GM12865 (cell line): ENCODE results near the gene HSD11B2.

Source experiments
- DNase-seq: peaks from one replicate; pipeline ENCODE4 v3.0.0; 2010; ENCODE audit warnings: low read depth
- H3K4me3 ChIP-seq: 2 replicates; pipeline ENCODE4 v1.5.1; 2011; ENCODE audit warnings: mild to moderate bottlenecking, low read depth, low read length, control low read depth
- TF ChIP-seq, protein P1 (sequence below): IDR thresholded peaks from 2 replicates; pipeline ENCODE4 v1.5.1; 2011; ENCODE audit warnings: low read length, control low read depth, low read depth, inconsistent platforms; ENCODE audit not compliant: insufficient read depth; ENCODE audit errors: missing control alignments

Gene HSD11B2

GRCh38 chr16:67460168-67460567 lies 29.2 kb downstream of the HSD11B2 start:
- DNase-seq: no peak
- H3K4me3 ChIP-seq: no peak overlapping the region
- TF ChIP-seq, protein P1, sequence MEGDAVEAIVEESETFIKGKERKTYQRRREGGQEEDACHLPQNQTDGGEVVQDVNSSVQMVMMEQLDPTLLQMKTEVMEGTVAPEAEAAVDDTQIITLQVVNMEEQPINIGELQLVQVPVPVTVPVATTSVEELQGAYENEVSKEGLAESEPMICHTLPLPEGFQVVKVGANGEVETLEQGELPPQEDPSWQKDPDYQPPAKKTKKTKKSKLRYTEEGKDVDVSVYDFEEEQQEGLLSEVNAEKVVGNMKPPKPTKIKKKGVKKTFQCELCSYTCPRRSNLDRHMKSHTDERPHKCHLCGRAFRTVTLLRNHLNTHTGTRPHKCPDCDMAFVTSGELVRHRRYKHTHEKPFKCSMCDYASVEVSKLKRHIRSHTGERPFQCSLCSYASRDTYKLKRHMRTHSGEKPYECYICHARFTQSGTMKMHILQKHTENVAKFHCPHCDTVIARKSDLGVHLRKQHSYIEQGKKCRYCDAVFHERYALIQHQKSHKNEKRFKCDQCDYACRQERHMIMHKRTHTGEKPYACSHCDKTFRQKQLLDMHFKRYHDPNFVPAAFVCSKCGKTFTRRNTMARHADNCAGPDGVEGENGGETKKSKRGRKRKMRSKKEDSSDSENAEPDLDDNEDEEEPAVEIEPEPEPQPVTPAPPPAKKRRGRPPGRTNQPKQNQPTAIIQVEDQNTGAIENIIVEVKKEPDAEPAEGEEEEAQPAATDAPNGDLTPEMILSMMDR: no peak

DNA sequence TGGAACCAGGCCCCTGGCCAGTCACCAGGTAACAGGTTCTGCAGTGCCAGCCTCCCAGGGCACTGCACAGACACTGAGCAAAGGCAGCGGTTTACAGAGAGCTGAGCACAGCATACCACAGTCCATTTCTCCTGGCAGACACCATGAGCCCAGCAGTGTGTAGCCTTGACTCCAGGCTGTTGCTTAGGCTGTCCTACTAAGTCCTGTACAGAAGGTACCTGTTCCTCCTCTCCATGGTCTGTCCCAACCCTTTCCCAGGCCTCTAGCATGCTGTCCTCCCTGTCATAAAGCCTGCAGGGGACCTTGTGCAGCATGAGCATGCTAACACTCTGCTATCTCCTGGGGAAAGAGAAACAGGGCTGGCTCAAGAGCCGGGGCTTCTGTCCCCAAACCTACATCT lies 30.0 kb downstream of the HSD11B2 start:
- no peak overlapping the region for H3K4me3 ChIP-seq
- TF ChIP-seq, protein P1: no peak
- no peak for DNase-seq

DNA sequence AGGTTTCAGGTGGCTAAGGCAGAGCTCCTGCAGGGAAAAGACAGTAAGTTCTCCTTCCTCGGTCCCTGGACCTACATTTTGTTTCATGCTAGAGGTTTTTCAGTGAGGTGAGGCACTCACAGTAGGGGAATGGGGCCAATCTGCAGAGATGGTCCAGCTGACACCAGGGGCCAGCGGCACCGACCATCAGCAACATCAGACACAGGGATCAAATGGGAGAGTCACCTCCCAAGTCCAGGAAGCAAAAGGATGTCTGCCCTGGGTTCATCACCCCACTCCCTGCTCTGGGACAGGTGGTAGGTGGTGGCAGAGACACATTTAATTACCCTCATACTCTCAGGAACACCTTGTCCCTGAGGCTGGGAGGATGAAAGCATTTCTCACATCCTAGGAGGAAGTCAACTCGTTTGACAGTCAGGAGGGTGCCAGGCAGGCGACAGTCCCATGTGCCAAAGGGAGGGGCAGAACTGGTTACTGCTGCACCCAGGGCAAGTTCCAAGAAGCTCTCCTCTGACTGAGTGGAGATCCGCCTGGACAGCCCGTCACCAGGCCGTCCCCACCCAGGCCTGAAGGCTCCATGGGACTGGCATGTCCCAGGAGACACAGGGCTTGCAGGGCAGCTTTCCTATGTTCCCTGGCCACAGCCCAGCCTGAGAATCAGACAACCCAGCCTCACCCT lies 30.8 kb downstream of the HSD11B2 start:
- TF ChIP-seq, protein P1: no peak
- DNase-seq: no peak
- no peak overlapping the region for H3K4me3 ChIP-seq

GRCh38 chr16:67462279-67462655 lies 31.3 kb downstream of the HSD11B2 start:
- DNase-seq: no peak
- no peak overlapping the region for H3K4me3 ChIP-seq
- TF ChIP-seq, protein P1: no peak

GRCh38 chr16:67463059-67463458 lies 32.1 kb downstream of the HSD11B2 start:
- no peak for DNase-seq
- TF ChIP-seq, protein P1: no peak
- no peak overlapping the region for H3K4me3 ChIP-seq

- DNase-seq: no peak
- TF ChIP-seq, protein P1: no peak
- no peak overlapping the region for H3K4me3 ChIP-seq
These were observed 32.8 kb downstream of the HSD11B2 start for GRCh38 chr16:67463691-67464090.

DNA sequence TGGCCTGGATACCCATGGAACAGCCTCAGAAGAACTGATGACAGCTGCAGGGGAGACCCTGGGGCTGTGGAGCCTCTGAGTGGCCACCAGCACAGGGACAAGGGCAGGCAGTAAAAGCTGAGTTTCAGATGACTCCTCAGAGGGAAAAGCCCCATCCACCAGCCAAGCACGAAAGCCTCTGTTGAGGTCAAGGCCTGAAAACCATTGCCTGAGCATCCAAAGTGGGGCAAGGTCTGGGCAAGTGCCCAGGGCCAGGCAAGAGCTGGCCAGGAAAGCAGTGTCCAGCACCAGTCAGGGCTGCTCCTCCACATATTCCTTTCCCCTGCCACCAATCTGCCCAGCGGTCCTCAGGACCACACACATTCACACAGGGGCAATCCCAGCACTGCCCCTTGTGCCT lies 33.6 kb downstream of the HSD11B2 start:
- no peak for DNase-seq
- TF ChIP-seq, protein P1: no peak
- H3K4me3 ChIP-seq: no peak overlapping the region
